Measurements from ENCODE around the gene NFATC2. TPM values are rescaled to one million over a fixed set of nuclear protein-coding genes. Genes with fewer than 3 reads are reported as not detected.

The NFATC2 gene
- total RNA-seq, 2 donors from 2014 or later: 11.9 to 24.5 TPM

DNA sequence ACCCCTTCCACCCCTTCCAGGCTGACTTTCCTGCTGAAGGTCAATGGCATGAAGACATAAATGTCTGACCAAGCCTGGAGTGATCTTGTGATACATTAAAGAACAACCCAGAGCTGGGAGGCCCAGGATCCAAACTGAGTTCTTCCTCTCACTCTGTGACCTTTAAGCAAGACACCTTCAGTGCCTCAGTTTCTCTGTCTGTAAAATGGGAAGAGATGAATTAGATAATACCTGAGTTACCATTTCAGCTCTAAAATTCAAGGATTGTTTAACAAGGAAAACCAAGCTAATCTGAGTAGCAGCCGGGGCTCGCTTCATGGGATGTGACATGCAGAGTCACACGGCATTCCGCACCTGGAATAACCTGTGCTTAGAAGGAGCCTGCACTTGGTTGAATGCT, 7.0 kb upstream of the NFATC2 start:
- H3K36me3 ChIP-seq: no peaks in the 10 kb centered on the region
- ATAC-seq (ENCODE audit: insufficient number of reproducible peaks, low FRiP score, low read depth) (no peak), DNase-seq (ENCODE audit: low spot score) (no peak)
- no peak for TF ChIP-seq CTCF (IDR thresholded peaks at IDR 0.05)
- H3K9me3 ChIP-seq: no peaks in the 10 kb centered on the region
- H3K4me3 ChIP-seq: no peak overlapping the region
- H3K27me3 ChIP-seq (replicated peaks; ENCODE audit: insufficient read depth): no peaks in the 10 kb centered on the region
- H3K4me1 ChIP-seq (ENCODE audit: control insufficient read depth in 1 of 2, low read depth in 2 of 2): no peaks in the 10 kb centered on the region
- no peak overlapping the region for H3K27ac ChIP-seq

DNA sequence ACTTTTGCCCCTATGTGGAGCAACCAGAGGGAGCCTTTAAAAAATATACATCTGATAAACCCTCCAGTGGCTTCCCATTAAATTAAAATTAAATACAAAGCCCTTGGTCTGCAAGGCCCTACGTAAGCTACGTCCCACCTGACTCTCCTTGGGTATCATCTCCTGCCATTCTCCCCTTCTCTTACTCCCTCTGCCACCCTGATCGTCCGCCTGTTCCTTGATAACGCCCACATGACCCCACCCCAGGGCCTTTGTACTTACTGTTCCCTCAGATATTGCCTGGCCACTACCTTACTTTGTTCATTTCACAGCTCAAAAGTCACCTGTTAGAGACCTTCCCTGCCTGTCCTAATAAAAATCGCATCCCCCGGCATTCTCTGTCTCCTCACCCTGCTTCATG, 5.4 kb upstream of the NFATC2 start:
- no peaks in the 10 kb centered on the region for H3K9me3 ChIP-seq
- TF ChIP-seq CTCF (IDR thresholded peaks at IDR 0.05): no peak
- H3K4me3 ChIP-seq: no peak overlapping the region
- no peak for ATAC-seq (ENCODE audit: insufficient number of reproducible peaks, low FRiP score, low read depth)
- no peaks in the 10 kb centered on the region for H3K36me3 ChIP-seq
- DNase-seq (ENCODE audit: low spot score): no peak
- no peaks in the 10 kb centered on the region for H3K27me3 ChIP-seq (replicated peaks; ENCODE audit: insufficient read depth)
- peaks cover 2 to 7% of the 10 kb centered on the region in 2 donors for H3K4me1 ChIP-seq (ENCODE audit: control insufficient read depth in 1 of 2, low read depth in 2 of 2)
- no peak overlapping the region for H3K27ac ChIP-seq

DNA sequence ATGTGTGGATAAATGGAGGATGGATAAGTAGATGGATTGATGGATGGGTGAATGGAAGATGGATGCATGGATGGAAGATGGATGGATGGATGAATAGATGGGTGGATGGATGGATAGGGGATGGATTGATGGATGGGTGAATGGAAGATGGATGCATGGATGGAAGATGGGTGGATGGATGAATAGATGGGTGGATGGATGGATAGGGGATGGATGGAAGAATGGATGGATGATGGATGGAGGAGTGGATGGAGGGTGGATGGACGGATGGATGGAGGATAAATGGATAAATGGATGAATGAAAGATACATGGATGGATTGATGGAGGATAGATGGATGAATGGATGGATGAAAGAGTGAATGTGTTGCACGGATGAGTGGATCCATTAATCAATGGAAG, 3.0 kb upstream of the NFATC2 start:
- Histone ChIP-seq H3K4me1 (ENCODE audit: control insufficient read depth in 1 of 2, low read depth in 2 of 2) (peaks cover 13 to 28% of the 10 kb centered on the region in 2 donors), H3K9me3 (no peaks in the 10 kb centered on the region)
- TF ChIP-seq CTCF (IDR thresholded peaks at IDR 0.05): no peak

DNA sequence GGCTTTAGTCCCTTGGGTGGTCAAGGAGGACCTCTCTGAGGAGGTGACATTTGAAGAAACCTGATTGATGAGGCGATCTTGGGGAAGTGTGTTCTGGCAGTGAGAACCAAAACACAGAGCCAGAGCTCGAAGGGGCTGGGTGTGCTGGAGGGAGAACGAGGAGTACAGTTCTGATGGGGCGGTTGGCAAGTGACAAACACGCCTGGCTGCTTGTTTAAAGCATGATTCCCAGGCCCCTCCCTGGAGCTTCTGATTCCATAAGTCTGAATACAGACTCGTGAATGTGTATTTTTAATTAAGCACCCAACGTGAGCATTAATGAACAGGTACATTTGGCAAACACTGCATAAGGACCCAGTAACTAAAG, 886 bp upstream of the NFATC2 start:
- Histone ChIP-seq H3K36me3 (no peaks in the 10 kb centered on the region), H3K4me3 (peak overlapping the region; percentile 69), H3K4me1 (ENCODE audit: control insufficient read depth in 1 of 2, low read depth in 2 of 2) (peaks cover 13 to 28% of the 10 kb centered on the region in 2 donors), H3K27me3 (replicated peaks; ENCODE audit: insufficient read depth) (no peaks in the 10 kb centered on the region), H3K9me3 (no peaks in the 10 kb centered on the region), H3K27ac (no peak overlapping the region)
- DNase-seq (ENCODE audit: low spot score): no peak
- TF ChIP-seq CTCF (IDR thresholded peaks at IDR 0.05): no peak
- ATAC-seq (ENCODE audit: insufficient number of reproducible peaks, low FRiP score, low read depth): no peak

More for the DNA sequence above, 3.0 kb upstream of the NFATC2 start:
- Histone ChIP-seq H3K27ac (no peak overlapping the region), H3K27me3 (replicated peaks; ENCODE audit: insufficient read depth) (no peaks in the 10 kb centered on the region), H3K4me3 (no peak overlapping the region), H3K36me3 (no peaks in the 10 kb centered on the region)
- ATAC-seq (ENCODE audit: insufficient number of reproducible peaks, low FRiP score, low read depth): no peak
- no peak for DNase-seq (ENCODE audit: low spot score)

- TF ChIP-seq CTCF (IDR thresholded peaks at IDR 0.05): no peak
- DNase-seq (ENCODE audit: low spot score) (no peak), ATAC-seq (ENCODE audit: insufficient number of reproducible peaks, low FRiP score, low read depth) (no peak)
- Histone ChIP-seq H3K4me3 (peak overlapping the region; percentile 69), H3K4me1 (ENCODE audit: control insufficient read depth in 1 of 2, low read depth in 2 of 2) (peaks cover 13 to 28% of the 10 kb centered on the region in 2 donors), H3K27me3 (replicated peaks; ENCODE audit: insufficient read depth) (no peaks in the 10 kb centered on the region), H3K9me3 (no peaks in the 10 kb centered on the region), H3K36me3 (no peaks in the 10 kb centered on the region), H3K27ac (peak overlapping the region; percentile 53)
Observed at GRCh38 chr20:51542033-51542570, 417 bp downstream of the NFATC2 start.
